Panc1 (cell line): ENCODE data around the gene CMIP.

Experiments
- CTCF ChIP-seq: fragments of 450-650 bp; IDR thresholded peaks from 2 replicates; pipeline ENCODE4 v1.5.1; 2017; ENCODE audit warnings: mild to moderate bottlenecking
- POLR2AphosphoS5 ChIP-seq: IDR thresholded peaks from 2 replicates; pipeline ENCODE4 v1.6.1; 2012; ENCODE audit warnings: mild to moderate bottlenecking, low read depth, low read length, moderate library complexity
- REST ChIP-seq, 2 experiments: IDR thresholded peaks; 2 replicates each; pipeline ENCODE4 v1.6.1; 2011 to 2012; ENCODE audit warnings: low read depth in 2 of 2, control low read depth in 1 of 2, low read length in 1 of 2, mild to moderate bottlenecking in 1 of 2, moderate library complexity in 1 of 2; ENCODE audit not compliant: insufficient read depth in 1 of 2

- TF ChIP-seq POLR2AphosphoS5 (no peak), CTCF (no peak), REST (IDR thresholded peaks at IDR 0.05; ENCODE audit: insufficient read depth in 1 of 2, low read depth in 2 of 2, low read length in 1 of 2) (no peak)
These were observed 288.7 kb downstream of the CMIP start for GRCh38 chr16:81733295-81733694.
